ENCODE results near the gene ANKRD23. TPM values are rescaled to one million over a fixed set of nuclear protein-coding genes. Genes with fewer than 3 reads are reported as not detected.

ANKRD23 gene
- total and polyA plus RNA-seq, 2 of the 13 experiments (the other 11 are each of a cell fraction or from before 2014, with no cell fraction given) = 1.5 to 1.6 TPM

- TF ChIP-seq CAMTA2 (CRISPR knock-in tag; IDR thresholded peaks at IDR 0.05; ENCODE audit: borderline replicate concordance) (0 out of 2 replicates have a peak, but pooled peaks have one; percentile 45), ZNF784 (CRISPR knock-in tag; IDR thresholded peaks at IDR 0.05; ENCODE audit: borderline replicate concordance) (no peak), ZNF138 (CRISPR knock-in tag; IDR thresholded peaks at IDR 0.05; ENCODE audit: low read depth) (no peak), ZSCAN9 (CRISPR knock-in tag; IDR thresholded peaks at IDR 0.05; ENCODE audit: borderline replicate concordance) (0 out of 2 replicates have a peak, but pooled peaks have one; percentile 27), MAFF (IDR thresholded peaks at IDR 0.05; ENCODE audit: low read depth, low read length) (no peak), KLF13 (CRISPR knock-in tag; IDR thresholded peaks at IDR 0.05) (no peak), AFF4 (CRISPR knock-in tag; IDR thresholded peaks at IDR 0.05) (no peak), ZNF224 (CRISPR knock-in tag; IDR thresholded peaks at IDR 0.05) (no peak), CREB1 (IDR thresholded peaks at IDR 0.05) (no peak), CREB1 (CRISPR knock-in tag; IDR thresholded peaks at IDR 0.05) (no peak), GLI4 (CRISPR knock-in tag; IDR thresholded peaks at IDR 0.05; ENCODE audit: borderline replicate concordance) (no peak), ELF4 (CRISPR knock-in tag; IDR thresholded peaks at IDR 0.05; ENCODE audit: borderline replicate concordance) (no peak), ISL2 (CRISPR knock-in tag; IDR thresholded peaks at IDR 0.05) (no peak), ZFX (CRISPR knock-in tag; IDR thresholded peaks at IDR 0.05; ENCODE audit: low read depth) (peak; percentile 86), PRMT3 (CRISPR knock-in tag; IDR thresholded peaks at IDR 0.05; ENCODE audit: borderline replicate concordance, low read depth) (no peak), GTF2F1 (IDR thresholded peaks at IDR 0.05; ENCODE audit: low read length) (no peak), ZBTB21 (CRISPR knock-in tag; IDR thresholded peaks at IDR 0.05) (no peak), ZNF20 (CRISPR knock-in tag; IDR thresholded peaks at IDR 0.05) (no peak), ZNF362 (CRISPR knock-in tag; IDR thresholded peaks at IDR 0.05; ENCODE audit: borderline replicate concordance) (no peak), ZNF75D (CRISPR knock-in tag; IDR thresholded peaks at IDR 0.05; ENCODE audit: borderline replicate concordance) (no peak), WIZ (CRISPR knock-in tag; IDR thresholded peaks at IDR 0.05) (no peak), ZNF660 (CRISPR knock-in tag; IDR thresholded peaks at IDR 0.05; ENCODE audit: borderline replicate concordance, low read depth) (no peak), SMAD3 (CRISPR knock-in tag; IDR thresholded peaks at IDR 0.05) (no peak), ZNF790 (CRISPR knock-in tag; IDR thresholded peaks at IDR 0.05; ENCODE audit: borderline replicate concordance) (no peak), CREB3 (CRISPR knock-in tag; IDR thresholded peaks at IDR 0.05) (no peak), ZIK1 (CRISPR knock-in tag; IDR thresholded peaks at IDR 0.05; ENCODE audit: borderline replicate concordance, low read depth) (no peak), KMT2B (CRISPR knock-in tag; IDR thresholded peaks at IDR 0.05) (no peak)
Observed at GRCh38 chr2:96810783-96811192, 33.0 kb downstream of the ANKRD23 start (continued).

Measured in HepG2 (cell line).